Heart right ventricle (tissue), 16 donors: Measurements from ENCODE around the gene JCAD. TPM values are rescaled to one million over a fixed set of nuclear protein-coding genes. Genes with fewer than 3 reads are reported as not detected.

Experiments used
- ATAC-seq, 8 donors: fragments of 200-7000 bp; cut with Tn5 transposase; one replicate each; pipeline ENCODE4 v1.9.1; 2020; ENCODE audit warnings: mild to moderate bottlenecking in 8 of 8, moderate library complexity in 8 of 8, moderate number of reproducible peaks in 1 of 8
- DNase-seq, 2 donors: peaks; one replicate each; pipeline ENCODE4 v3.0.0-alpha.2; 2020
- H3K27ac ChIP-seq, 10 donors: fragments of 200-600 bp; sonication (generic) in 2 of 10; one replicate each; pipeline versions ENCODE4 v1.5.0 to v1.8.0; 2020 to 2022; ENCODE audit warnings: mild to moderate bottlenecking in 3 of 10
- H3K27me3 ChIP-seq, 7 donors: fragments of 200-600 bp; one replicate each; pipeline ENCODE4 v1.8.0; 2021 to 2022; ENCODE audit warnings: mild to moderate bottlenecking in 2 of 7
- H3K36me3 ChIP-seq, 9 donors: fragments of 200-600 bp; sonication (generic) in 1 of 9; one replicate each; pipeline versions ENCODE4 v1.5.0 to v1.8.0; 2020 to 2022; ENCODE audit warnings: mild to moderate bottlenecking in 2 of 9
- H3K4me1 ChIP-seq, 9 donors: fragments of 200-600 bp; sonication (generic) in 1 of 9; one replicate each; pipeline versions ENCODE4 v1.5.0 to v1.8.0; 2020 to 2022; ENCODE audit warnings: mild to moderate bottlenecking in 4 of 9
- H3K4me3 ChIP-seq, 10 donors: fragments of 200-600 bp; sonication (generic) in 2 of 10; one replicate each; pipeline versions ENCODE4 v1.5.0 to v1.8.0; 2020 to 2022; ENCODE audit warnings: mild to moderate bottlenecking in 7 of 10, moderate library complexity in 2 of 10
- H3K9me3 ChIP-seq, 11 donors: fragments of 200-600 bp in 10 of 11; sonication (generic) in 2 of 11; one replicate each; pipeline versions ENCODE4 v1.5.0 to v1.8.0; 2013 to 2022; ENCODE audit warnings: mild to moderate bottlenecking in 2 of 11, control low read depth in 1 of 11, moderate library complexity in 1 of 11
- WGBS, 2 donors: extraction: QIAGEN DNeasy Blood & Tissue Kit; methylation state at CpG; one replicate each; pipeline ENCODE4 v1.1.7; 2013; ENCODE audit warnings: inconsistent platforms in 1 of 2; 5-methylcytosine and 5-hydroxymethylcytosine counted together
- intact Hi-C, 10 donors: fragments of 100-400 bp; cut with DNase I; formaldehyde crosslinking; loops; one replicate each; pipeline versions ENCODE4 v1.11.1 to v1.14.2; 2022
- polyA plus RNA-seq, 2 donors: library from polyadenylated mRNA; stranded (reverse); fragments of 200-250 nt; gene quantifications; one replicate each; pipeline ENCODE4 v1.2.3, GENCODE V29; 2013
- total RNA-seq, 10 donors: library from RNA; stranded (reverse); fragmentation: NEBNext Ultra II Directional in 3 of 10; extraction: Animal tissue kit (Norgen Biotek cat#: 25700) in 3 of 10; gene quantifications; one replicate each; pipeline versions ENCODE4 v1.2.1 to v1.2.4, GENCODE V29; 2021 to 2023
- TF ChIP-seq, protein P1 (sequence below), 9 donors: fragments of 200-600 bp; sonication (generic) in 2 of 9; IDR thresholded peaks; one replicate each; pipeline versions ENCODE4 v1.5.0 to v1.8.0; 2021 to 2022; ENCODE audit warnings: antibody characterized with exemption in 9 of 9, mild to moderate bottlenecking in 5 of 9, moderate library complexity in 1 of 9
- donor health status: Arrhythmogenic right ventricular cardiomyopathy.
- donor health status: ischemic (EF 13 %, LVEDD 7.1; RV severe dilation, severe dysfunction).
- donor health status: healthy with polysubstance abuse.
- donor health status: DM: no; HTN: yes; CAD: no.
- donor health status: DM: no; HTN: no; CAD: no.
- donor health status: ischemic (EF 25% LVEDD 6.9; RV normal size, moderate dysfunction).
- donor health status: ischemic (EF 25% LVEDD 5.7; RV mildly dilated, moderate dysfunction).
- donor health status: healthy.
- donor health status: DM: yes; HTN: yes; CAD: no.
- donor health status: Ischemic cardiomyopathy.
- donor health status: ischemic (EF 35%, LVEDD 5.7; RV mildly dilated, moderate dysfunction).
- donor health status: nonischemic (EF 11% LVEDD 7.7; RV severe dilation, severe dysfunction).
- donor health status: DM: yes; HTN: yes; CAD: no.
- donor health status: PGD.
- donor health status: ischemic (EF 29% LVEDD 5.4; RV normal size, mild dysfunction).
- donor health status: nonischemic (EF 23%, LVEDD 6.1; RV moderate dilation, normal function).

Gene JCAD
- total and polyA plus RNA-seq, 12 donors = 7.7 to 39.8 (median 19.7) TPM

DNA sequence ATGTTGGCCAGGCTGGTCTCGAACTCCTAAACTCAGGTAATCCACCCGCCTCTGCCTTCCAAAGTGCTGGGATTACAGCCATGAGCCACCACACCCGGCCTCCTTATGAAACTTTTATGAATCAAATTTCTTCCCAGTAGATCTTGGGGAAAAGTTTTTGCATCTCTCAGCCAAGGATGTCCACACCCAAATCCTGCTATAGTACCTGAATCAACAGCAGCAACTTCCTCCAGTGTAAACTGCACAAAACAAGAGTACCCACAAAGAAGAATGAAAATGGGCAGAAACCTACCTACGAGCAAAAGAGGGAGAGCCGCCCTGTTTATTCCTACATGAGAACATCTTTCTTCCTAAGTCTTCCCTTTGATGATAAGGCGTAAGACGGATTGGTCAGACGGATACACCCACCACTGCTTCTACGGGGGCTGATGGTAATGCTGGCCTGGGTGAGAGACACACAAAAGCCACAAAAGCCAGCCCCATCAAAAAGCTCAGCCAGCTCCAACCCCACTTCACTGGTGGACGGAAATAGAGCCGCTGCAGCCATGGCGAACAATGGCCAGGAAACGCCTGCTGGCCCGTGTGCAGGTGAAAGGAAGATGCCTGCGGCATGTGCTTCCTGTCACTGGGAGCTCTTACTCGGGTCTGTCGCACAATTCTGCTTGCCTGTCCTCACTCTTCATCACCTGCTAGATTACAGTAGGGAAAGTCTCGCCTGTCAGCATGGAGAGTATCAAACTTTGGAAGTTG lies 10.4 kb downstream of the JCAD start:
- TF ChIP-seq, protein P1, sequence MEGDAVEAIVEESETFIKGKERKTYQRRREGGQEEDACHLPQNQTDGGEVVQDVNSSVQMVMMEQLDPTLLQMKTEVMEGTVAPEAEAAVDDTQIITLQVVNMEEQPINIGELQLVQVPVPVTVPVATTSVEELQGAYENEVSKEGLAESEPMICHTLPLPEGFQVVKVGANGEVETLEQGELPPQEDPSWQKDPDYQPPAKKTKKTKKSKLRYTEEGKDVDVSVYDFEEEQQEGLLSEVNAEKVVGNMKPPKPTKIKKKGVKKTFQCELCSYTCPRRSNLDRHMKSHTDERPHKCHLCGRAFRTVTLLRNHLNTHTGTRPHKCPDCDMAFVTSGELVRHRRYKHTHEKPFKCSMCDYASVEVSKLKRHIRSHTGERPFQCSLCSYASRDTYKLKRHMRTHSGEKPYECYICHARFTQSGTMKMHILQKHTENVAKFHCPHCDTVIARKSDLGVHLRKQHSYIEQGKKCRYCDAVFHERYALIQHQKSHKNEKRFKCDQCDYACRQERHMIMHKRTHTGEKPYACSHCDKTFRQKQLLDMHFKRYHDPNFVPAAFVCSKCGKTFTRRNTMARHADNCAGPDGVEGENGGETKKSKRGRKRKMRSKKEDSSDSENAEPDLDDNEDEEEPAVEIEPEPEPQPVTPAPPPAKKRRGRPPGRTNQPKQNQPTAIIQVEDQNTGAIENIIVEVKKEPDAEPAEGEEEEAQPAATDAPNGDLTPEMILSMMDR (IDR thresholded peaks at IDR 0.05) = no peak
- H3K4me3 ChIP-seq = no peak overlapping the region
- DNase-seq (peak; percentile 31 to 57), ATAC-seq (peak; percentile 59 to 91 (median 84))
- H3K9me3 ChIP-seq = no peaks in the 10 kb centered on the region
- intact Hi-C loops = no loop called here
- H3K27me3 ChIP-seq = peaks cover 0 to 54% (median 18%) of the 10 kb centered on the region in 7 donors
- peaks cover 4 to 89% (median 37%) of the 10 kb centered on the region in 9 donors for H3K4me1 ChIP-seq
- peak overlapping the region; percentile 38 to 86 (median 74) for H3K27ac ChIP-seq
- WGBS, 2 donors = 43 to 45% methylated on average over 18 of the region's 18 CpGs
- H3K36me3 ChIP-seq = peaks cover 0 to 53% (median 11%) of the 10 kb centered on the region in 9 donors

- Histone ChIP-seq H3K9me3 (no peaks in the 10 kb centered on the region), H3K4me3 (no peak overlapping the region), H3K27me3 (peaks cover 0 to 54% (median 18%) of the 10 kb centered on the region in 7 donors), H3K27ac (peak overlapping the region; percentile 38 to 86 (median 74)), H3K4me1 (peaks cover 10 to 89% (median 46%) of the 10 kb centered on the region in 9 donors), H3K36me3 (peaks cover 0 to 56% (median 11%) of the 10 kb centered on the region in 9 donors)
- TF ChIP-seq, protein P1 (IDR thresholded peaks at IDR 0.05) = no peak
- WGBS, 2 donors = 53 to 58% methylated on average over 11 of the region's 11 CpGs
- intact Hi-C loops = no loop called here
- no peak for ATAC-seq
- DNase-seq = no peak
Observed at GRCh38 chr10:30047924-30048531, 11.4 kb downstream of the JCAD start.

GRCh38 chr10:30047430-30047829 lies 12.0 kb downstream of the JCAD start:
- H3K36me3 ChIP-seq = peaks cover 0 to 56% (median 11%) of the 10 kb centered on the region in 9 donors
- H3K27me3 ChIP-seq = peaks cover 0 to 53% (median 18%) of the 10 kb centered on the region in 7 donors
- ATAC-seq (no peak), DNase-seq (no peak)
- H3K27ac ChIP-seq = peak overlapping the region in 3 of 10 donors; percentile 77 to 86 (median 84)
- intact Hi-C loops = no loop called here
- WGBS, 2 donors = 93 to 94% methylated on average over 21 of the region's 21 CpGs
- peaks cover 13 to 93% (median 51%) of the 10 kb centered on the region in 9 donors for H3K4me1 ChIP-seq
- no peaks in the 10 kb centered on the region for H3K9me3 ChIP-seq
- TF ChIP-seq, protein P1 (IDR thresholded peaks at IDR 0.05) = no peak
- H3K4me3 ChIP-seq = no peak overlapping the region

DNA sequence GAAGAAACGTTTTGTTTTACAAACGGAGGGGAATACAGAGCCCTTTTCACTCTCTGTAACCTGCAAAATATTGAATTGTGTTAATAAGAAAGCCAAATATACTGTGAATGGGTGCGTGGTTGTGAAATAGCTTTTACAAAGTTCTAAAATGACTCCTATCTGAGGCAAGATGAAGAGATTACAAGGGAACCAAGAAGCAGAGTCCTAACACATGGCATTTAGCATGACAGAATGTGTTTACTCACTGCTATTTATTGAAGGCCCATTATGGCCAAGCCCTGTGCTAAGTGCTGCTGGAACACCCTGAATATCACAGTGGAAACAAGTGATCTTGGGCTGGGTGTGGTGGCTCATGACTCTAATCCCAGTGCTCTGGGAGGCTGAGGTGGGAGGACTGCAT lies 12.9 kb downstream of the JCAD start:
- Histone ChIP-seq H3K4me1 (peaks cover 14 to 95% (median 54%) of the 10 kb centered on the region in 9 donors), H3K36me3 (peaks cover 0 to 56% (median 11%) of the 10 kb centered on the region in 9 donors), H3K27me3 (peaks cover 0 to 55% (median 18%) of the 10 kb centered on the region in 7 donors), H3K4me3 (no peak overlapping the region), H3K9me3 (no peaks in the 10 kb centered on the region), H3K27ac (peak overlapping the region in 2 of 10 donors; percentile 6 to 86)
- WGBS, 2 donors = 39 to 77% methylated on average over 3 of the region's 3 CpGs
- DNase-seq = no peak
- intact Hi-C loops = no loop called here
- TF ChIP-seq, protein P1 (IDR thresholded peaks at IDR 0.05) = no peak
- no peak for ATAC-seq
